Transverse colon (tissue), 4 donors: Measurements from ENCODE around the gene CXCR6. TPM values are rescaled to one million over a fixed set of nuclear protein-coding genes. Genes with fewer than 3 reads are reported as not detected.

Experiments used
- DNase-seq: peaks from one replicate; pipeline ENCODE4 v3.0.0-alpha.2; 2019
- H3K27ac ChIP-seq, 4 donors: fragments of 200-600 bp; sonication (generic); 2 replicates each; pipeline ENCODE4 v1.5.1; 2016 to 2018; ENCODE audit warnings: inconsistent platforms in 4 of 4
- H3K27me3 ChIP-seq: fragments of 200-600 bp; sonication (generic); 2 replicates; pipeline ENCODE4 v1.5.1; 2017; ENCODE audit warnings: inconsistent platforms
- H3K36me3 ChIP-seq, 4 donors: fragments of 200-600 bp; sonication (generic); 2 replicates each; pipeline ENCODE4 v1.5.1; 2017 to 2019; ENCODE audit warnings: inconsistent platforms in 4 of 4
- H3K4me1 ChIP-seq, 4 donors: fragments of 200-600 bp; sonication (generic); 2 replicates each; pipeline ENCODE4 v1.5.1; 2017 to 2020; ENCODE audit warnings: inconsistent platforms in 4 of 4
- H3K4me3 ChIP-seq, 4 donors: fragments of 200-600 bp; sonication (generic); 1 replicate in 1 of 4; 2 replicates in 3 of 4; pipeline versions ENCODE4 v1.5.1 to v1.6.1; 2017 to 2019; ENCODE audit warnings: inconsistent platforms in 4 of 4
- H3K9me3 ChIP-seq, 2 donors: fragments of 200-600 bp; sonication (generic); 2 replicates each; pipeline ENCODE4 v1.5.1; 2017 to 2019; ENCODE audit warnings: inconsistent platforms in 2 of 2
- EP300 ChIP-seq: sonication (generic); formaldehyde crosslinking; IDR thresholded peaks from one replicate; pipeline ENCODE4 v1.6.1; 2017; ENCODE audit warnings: antibody characterized with exemption, low read depth
- POLR2A ChIP-seq: fragments of 450-650 bp; IDR thresholded peaks from one replicate; pipeline ENCODE4 v1.6.1; 2016; ENCODE audit warnings: antibody characterized with exemption, mild to moderate bottlenecking, moderate library complexity
- POLR2AphosphoS5 ChIP-seq, 3 donors: sonication (generic); formaldehyde crosslinking; IDR thresholded peaks; one replicate each; pipeline ENCODE4 v1.6.1; 2016; ENCODE audit warnings: antibody characterized with exemption in 3 of 3
- WGBS, 2 donors: methylation state at CpG; one replicate each; pipeline ENCODE4 v1.1.5; 2018; ENCODE audit warnings: low coverage in 1 of 2; 5-methylcytosine and 5-hydroxymethylcytosine counted together
- in situ Hi-C, 4 donors: fragments of 200-750 bp; cut with MboI; loops; one replicate each; pipeline versions ENCODE4 v1.15.0 to v1.15.1; 2017; ENCODE audit warnings: low sequenced_read_pairs in 3 of 4, low pct_ligation_motif_present in 1 of 4, low pct_unique_long_range_greater_than_20kb in 1 of 4
- intact Hi-C: fragments of 100-400 bp; cut with DNase I; formaldehyde crosslinking; loops from one replicate; pipeline ENCODE4 v1.15.1; 2023; ENCODE audit warnings: low total_unique reads
- total RNA-seq, 4 donors: library from RNA; depleted of rRNA; stranded (reverse); fragments of >200 nt; gene quantifications; one replicate each; pipeline ENCODE4 v1.1.0, GENCODE V29; 2016
- TF ChIP-seq, protein P1 (sequence below), 5 experiments: fragments of 200-600 bp in 3 of 5; fragments of 450-650 bp in 2 of 5; sonication (generic) in 3 of 5; IDR thresholded peaks; 1 replicate in 2 of 5; 2 replicates in 3 of 5; pipeline ENCODE4 v1.5.1; 2016 to 2017; ENCODE audit warnings: antibody characterized with exemption in 5 of 5, inconsistent platforms in 3 of 5, mild to moderate bottlenecking in 2 of 5, moderate library complexity in 1 of 5

Gene CXCR6
- total RNA-seq, 4 donors from 2014 or later: 3.3 to 9.4 (median 6.7) TPM; not detected in 1

GRCh38 chr3:45952456-45952855 is 9.2 kb downstream of the CXCR6 start:
- Histone ChIP-seq H3K4me3 (no peak overlapping the region), H3K9me3 (no peaks in the 10 kb centered on the region), H3K36me3 (peaks cover 0 to 64% (median 26%) of the 10 kb centered on the region in 4 donors), H3K27ac (no peak overlapping the region), H3K27me3 (no peaks in the 10 kb centered on the region), H3K4me1 (peaks cover 0 to 12% (median 3%) of the 10 kb centered on the region in 4 donors)
- intact Hi-C loops (no loop called here), in situ Hi-C loops (no loop called here)
- 86 to 100% methylated on average over 4 of the region's 4 CpGs for WGBS, 2 donors
- no peak for TF ChIP-seq POLR2AphosphoS5 (IDR thresholded peaks at IDR 0.05)
- TF ChIP-seq POLR2A: no peak
- TF ChIP-seq EP300: no peak
- TF ChIP-seq, protein P1, sequence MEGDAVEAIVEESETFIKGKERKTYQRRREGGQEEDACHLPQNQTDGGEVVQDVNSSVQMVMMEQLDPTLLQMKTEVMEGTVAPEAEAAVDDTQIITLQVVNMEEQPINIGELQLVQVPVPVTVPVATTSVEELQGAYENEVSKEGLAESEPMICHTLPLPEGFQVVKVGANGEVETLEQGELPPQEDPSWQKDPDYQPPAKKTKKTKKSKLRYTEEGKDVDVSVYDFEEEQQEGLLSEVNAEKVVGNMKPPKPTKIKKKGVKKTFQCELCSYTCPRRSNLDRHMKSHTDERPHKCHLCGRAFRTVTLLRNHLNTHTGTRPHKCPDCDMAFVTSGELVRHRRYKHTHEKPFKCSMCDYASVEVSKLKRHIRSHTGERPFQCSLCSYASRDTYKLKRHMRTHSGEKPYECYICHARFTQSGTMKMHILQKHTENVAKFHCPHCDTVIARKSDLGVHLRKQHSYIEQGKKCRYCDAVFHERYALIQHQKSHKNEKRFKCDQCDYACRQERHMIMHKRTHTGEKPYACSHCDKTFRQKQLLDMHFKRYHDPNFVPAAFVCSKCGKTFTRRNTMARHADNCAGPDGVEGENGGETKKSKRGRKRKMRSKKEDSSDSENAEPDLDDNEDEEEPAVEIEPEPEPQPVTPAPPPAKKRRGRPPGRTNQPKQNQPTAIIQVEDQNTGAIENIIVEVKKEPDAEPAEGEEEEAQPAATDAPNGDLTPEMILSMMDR (IDR thresholded peaks at IDR 0.05): no peak
- DNase-seq: no peak

DNA sequence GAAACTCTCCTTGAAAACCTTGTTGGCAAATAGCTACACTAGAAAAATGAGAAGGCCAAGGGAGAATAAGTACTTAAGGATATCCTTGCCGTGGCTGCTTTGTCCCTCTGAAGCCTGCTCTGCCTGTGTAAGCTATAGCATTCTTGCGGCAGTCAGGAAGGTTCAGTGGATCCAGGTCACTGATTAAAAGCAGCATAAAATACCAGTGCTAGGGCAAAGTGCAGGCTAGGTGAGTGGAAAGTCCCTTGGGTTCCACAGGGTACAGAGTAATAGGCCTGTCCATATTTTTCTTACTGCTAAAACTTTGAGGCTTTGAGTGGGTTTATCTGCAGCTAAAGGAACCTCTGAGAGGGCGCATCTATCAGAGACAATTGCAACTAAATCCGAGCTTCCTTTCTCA is 10.3 kb downstream of the CXCR6 start:
- H3K36me3 ChIP-seq: peaks cover 0 to 68% (median 31%) of the 10 kb centered on the region in 4 donors
- TF ChIP-seq, protein P1 (IDR thresholded peaks at IDR 0.05): no peak
- TF ChIP-seq EP300: no peak
- TF ChIP-seq POLR2A: no peak
- TF ChIP-seq POLR2AphosphoS5 (IDR thresholded peaks at IDR 0.05): no peak
- no peak overlapping the region for H3K4me3 ChIP-seq
- peaks cover 0 to 6% (median 3%) of the 10 kb centered on the region in 4 donors for H3K4me1 ChIP-seq
- no peak overlapping the region for H3K27ac ChIP-seq
- in situ Hi-C loops: no loop called here
- no peaks in the 10 kb centered on the region for H3K27me3 ChIP-seq
- intact Hi-C loops: no loop called here
- no peak for DNase-seq
- no peaks in the 10 kb centered on the region for H3K9me3 ChIP-seq
- WGBS, 2 donors: 71 to 88% methylated on average over 4 of the region's 4 CpGs

GRCh38 chr3:45954306-45954705 is 11.0 kb downstream of the CXCR6 start:
- Histone ChIP-seq H3K4me3 (no peak overlapping the region), H3K36me3 (peaks cover 0 to 70% (median 35%) of the 10 kb centered on the region in 4 donors), H3K27ac (no peak overlapping the region), H3K9me3 (no peaks in the 10 kb centered on the region), H3K27me3 (no peaks in the 10 kb centered on the region), H3K4me1 (no peaks in the 10 kb centered on the region)
- no peak for DNase-seq
- 80 to 92% methylated on average over 1 to 3 of the region's 3 CpGs for WGBS, 2 donors
- intact Hi-C loops: no loop called here
- TF ChIP-seq POLR2AphosphoS5 (IDR thresholded peaks at IDR 0.05): no peak
- TF ChIP-seq POLR2A: no peak
- no peak for TF ChIP-seq EP300
- TF ChIP-seq, protein P1 (IDR thresholded peaks at IDR 0.05): no peak
- in situ Hi-C loops: no loop called here

GRCh38 chr3:45955017-45955647 is 11.9 kb downstream of the CXCR6 start:
- TF ChIP-seq, protein P1 (IDR thresholded peaks at IDR 0.05): no peak
- TF ChIP-seq POLR2AphosphoS5 (IDR thresholded peaks at IDR 0.05) (no peak), EP300 (no peak), POLR2A (no peak)
- Histone ChIP-seq H3K4me3 (no peak overlapping the region), H3K9me3 (no peaks in the 10 kb centered on the region), H3K36me3 (peaks cover 0 to 73% (median 35%) of the 10 kb centered on the region in 4 donors), H3K27me3 (no peaks in the 10 kb centered on the region), H3K4me1 (no peaks in the 10 kb centered on the region), H3K27ac (no peak overlapping the region)
- in situ Hi-C loops: no loop called here
- 84 to 100% methylated on average over 1 to 11 of the region's 11 CpGs for WGBS, 2 donors
- no peak for DNase-seq
- intact Hi-C loops: no loop called here
